SIG-M5 treated with dmso at 0.1 percent for 504 hours (cell line): ENCODE measurements around the gene ENKUR.

Source experiments
- DNase-seq: peaks from one replicate; lab custom pipeline; 2025; ENCODE audit not compliant: unreplicated experiment; lab: John Stamatoyannopoulos, UW

The ENKUR gene

GRCh38 chr10:25015828-25016375, at the start of gene ENKUR:
ENKUR (minus strand) TSS chr10:25016158; CDS start chr10:25015936, 222 bp downstream.
- DNase-seq: peak; percentile 87

- DNase-seq: no peak
Measured at GRCh38 chr10:25064401-25064800, 48.4 kb upstream of the ENKUR start.

GRCh38 chr10:25063644-25064043, 47.7 kb upstream of the ENKUR start:
- DNase-seq: no peak

- no peak for DNase-seq
Measured at GRCh38 chr10:25063157-25063556, 47.2 kb upstream of the ENKUR start.

GRCh38 chr10:25061711-25062449, 45.9 kb upstream of the ENKUR start:
- no peak for DNase-seq

- DNase-seq: no peak
Measured at GRCh38 chr10:25061125-25061524, 45.2 kb upstream of the ENKUR start.

- peak; percentile 13 for DNase-seq
Measured at GRCh38 chr10:25059990-25060389, 44.0 kb upstream of the ENKUR start.

GRCh38 chr10:25057886-25058285, 41.9 kb upstream of the ENKUR start:
- no peak for DNase-seq

- DNase-seq: no peak
Measured at GRCh38 chr10:25056726-25057125, 40.8 kb upstream of the ENKUR start.

- DNase-seq: no peak
Measured at GRCh38 chr10:25052012-25052411, 36.1 kb upstream of the ENKUR start.

GRCh38 chr10:25050402-25050801, 34.4 kb upstream of the ENKUR start:
- no peak for DNase-seq

GRCh38 chr10:25049966-25050365, 34.0 kb upstream of the ENKUR start:
- no peak for DNase-seq

- DNase-seq: no peak
Measured at GRCh38 chr10:25048450-25048849, 32.5 kb upstream of the ENKUR start.

- DNase-seq: no peak
Measured at GRCh38 chr10:25047591-25048301, 31.8 kb upstream of the ENKUR start.

GRCh38 chr10:25047088-25047487, 31.1 kb upstream of the ENKUR start:
- DNase-seq: no peak

GRCh38 chr10:25046641-25047040, 30.7 kb upstream of the ENKUR start:
- no peak for DNase-seq

- DNase-seq: no peak
Measured at GRCh38 chr10:25039531-25039930, 23.6 kb upstream of the ENKUR start.

GRCh38 chr10:25038325-25038724, 22.4 kb upstream of the ENKUR start:
- DNase-seq: no peak

GRCh38 chr10:25036381-25036780, 20.4 kb upstream of the ENKUR start:
- no peak for DNase-seq

- DNase-seq: no peak
Measured at GRCh38 chr10:25029519-25029918, 13.6 kb upstream of the ENKUR start.

GRCh38 chr10:25028711-25029110, 12.8 kb upstream of the ENKUR start:
- DNase-seq: no peak

GRCh38 chr10:25026463-25026862, 10.5 kb upstream of the ENKUR start:
- no peak for DNase-seq
